ENCODE measurements around the gene CTDSP1. TPM values are rescaled to one million over a fixed set of nuclear protein-coding genes. Genes with fewer than 3 reads are reported as not detected.
A peak's percentile ranks its signal among the peaks of the same experiment; 100 is the strongest.

Gene CTDSP1
- total and polyA plus RNA-seq, 2 donors (not counting 1 experiment from before 2014, with no cell fraction given) = 99.8 to 207 TPM

- no peak for DNase-seq
- Mint-ChIP-seq H3K27ac (no peak overlapping the region), H3K9me3 (ENCODE audit: insufficient read depth) (no peaks in the 10 kb centered on the region), H3K27me3 (peaks cover 2% of the 10 kb centered on the region), H3K4me1 (peaks cover 16% of the 10 kb centered on the region), H3K4me3 (no peak overlapping the region)
- 100% methylated on average over 4 of the region's 6 CpGs for WGBS (ENCODE audit: insufficient coverage)
- Histone ChIP-seq H3K36me3 (replicated peaks in 1 of 2; ENCODE audit: control extremely low read depth in 1 of 2, control insufficient read depth in 1 of 2, extremely low read depth in 1 of 2, insufficient read depth in 2 of 2, low read length in 1 of 2) (no peaks in the 10 kb centered on the region), H3K9ac (ENCODE audit: low read length) (peak overlapping the region; percentile 11), H3K27me3 (replicated peaks in 1 of 4; ENCODE audit: control extremely low read depth in 1 of 4, control insufficient read depth in 3 of 4, insufficient read depth in 4 of 4, low read length in 3 of 4) (peaks cover 0 to 11% (median 0%) of the 10 kb centered on the region in 4 experiments), H3K27ac (ENCODE audit: low read length in 2 of 2) (peak overlapping the region in 1 of 2 donors; percentile 12), H3K9me3 (ENCODE audit: control extremely low read depth in 1 of 3, control insufficient read depth in 2 of 3, insufficient read depth in 1 of 3, low read length in 2 of 3) (peaks cover 0 to 3% (median 0%) of the 10 kb centered on the region in 3 donors), H3K4me1 (ENCODE audit: control insufficient read depth in 2 of 2, insufficient read depth in 2 of 2, low read length in 2 of 2) (peaks cover 5 to 6% of the 10 kb centered on the region in 2 donors), H2AFZ (ENCODE audit: insufficient read depth, low read depth, low read length, poor library complexity, severe bottlenecking) (no peak overlapping the region), H3K4me2 (replicated peaks; ENCODE audit: low read depth, low read length, poor library complexity, severe bottlenecking) (peak overlapping the region; percentile 17), H3K4me3 (ENCODE audit: control extremely low read depth in 1 of 5, extremely low read depth in 1 of 5, insufficient read depth in 1 of 5, low read depth in 2 of 5, low read length in 4 of 5) (peak overlapping the region in 3 of 5 experiments; percentile 0 to 75 (median 3)), H3K79me2 (ENCODE audit: control insufficient read depth, insufficient read depth, low read length) (no peaks in the 10 kb centered on the region), H4K20me1 (ENCODE audit: control insufficient read depth, insufficient read depth, low read length, poor library complexity, severe bottlenecking) (no peaks in the 10 kb centered on the region)
- ChIA-PET CTCF (interaction anchor here (1.8 kb wide), 1 partner anchor 26 kb away, joined by 5 read pairs; the partner anchor contains the start of gene CATIP), POLR2A (no interaction called here)
- intact Hi-C loops (cut with micrococcal nuclease) = no loop called here
- ATAC-seq (ENCODE audit: low read depth) = no peak
- TF ChIP-seq EZH2 (IDR thresholded peaks at IDR 0.05; ENCODE audit: borderline replicate concordance, insufficient read depth, low read depth, low read length, poor library complexity, severe bottlenecking) (no peak), CTCF (IDR thresholded peaks at IDR 0.05) (no peak)
Observed at GRCh38 chr2:218382785-218383184, 16.9 kb upstream of the CTDSP1 start.

- H3K9me3 Mint-ChIP-seq (ENCODE audit: insufficient read depth) = no peaks in the 10 kb centered on the region
- TF ChIP-seq CTCF (IDR thresholded peaks at IDR 0.05) (no peak), EZH2 (IDR thresholded peaks at IDR 0.05; ENCODE audit: borderline replicate concordance, insufficient read depth, low read depth, low read length, poor library complexity, severe bottlenecking) (no peak)
- H3K4me1 Mint-ChIP-seq = peaks cover 16% of the 10 kb centered on the region
- Histone ChIP-seq H2AFZ (ENCODE audit: insufficient read depth, low read depth, low read length, poor library complexity, severe bottlenecking) (no peak overlapping the region), H3K4me2 (replicated peaks; ENCODE audit: low read depth, low read length, poor library complexity, severe bottlenecking) (no peak overlapping the region), H3K79me2 (ENCODE audit: control insufficient read depth, insufficient read depth, low read length) (no peaks in the 10 kb centered on the region), H3K9me3 (ENCODE audit: control extremely low read depth in 1 of 3, control insufficient read depth in 2 of 3, insufficient read depth in 1 of 3, low read length in 2 of 3) (peaks cover 0 to 5% (median 0%) of the 10 kb centered on the region in 3 donors), H3K4me3 (ENCODE audit: control extremely low read depth in 1 of 5, extremely low read depth in 1 of 5, insufficient read depth in 1 of 5, low read depth in 2 of 5, low read length in 4 of 5) (peak overlapping the region in 1 of 5 experiments; percentile 75), H3K4me1 (ENCODE audit: control insufficient read depth in 2 of 2, insufficient read depth in 2 of 2, low read length in 2 of 2) (peaks cover 6 to 7% of the 10 kb centered on the region in 2 donors), H3K9ac (ENCODE audit: low read length) (no peak overlapping the region), H4K20me1 (ENCODE audit: control insufficient read depth, insufficient read depth, low read length, poor library complexity, severe bottlenecking) (no peaks in the 10 kb centered on the region), H3K36me3 (replicated peaks in 1 of 2; ENCODE audit: control extremely low read depth in 1 of 2, control insufficient read depth in 1 of 2, extremely low read depth in 1 of 2, insufficient read depth in 2 of 2, low read length in 1 of 2) (no peaks in the 10 kb centered on the region), H3K27me3 (replicated peaks in 1 of 4; ENCODE audit: control extremely low read depth in 1 of 4, control insufficient read depth in 3 of 4, insufficient read depth in 4 of 4, low read length in 3 of 4) (peaks cover 0 to 16% (median 0%) of the 10 kb centered on the region in 4 experiments), H3K27ac (ENCODE audit: low read length in 2 of 2) (no peak overlapping the region)
- ChIA-PET CTCF (interaction anchor here (1.1 to 1.8 kb wide), 3 partner anchors 10 to 111 kb away, joined by 4 to 5 read pairs (median 5); partner anchors contain the start of gene CATIP), POLR2A (no interaction called here)
- no peak overlapping the region for H3K4me3 Mint-ChIP-seq
- H3K27me3 Mint-ChIP-seq = peaks cover 2% of the 10 kb centered on the region
- H3K27ac Mint-ChIP-seq = no peak overlapping the region
- 87% methylated on average over 9 of the region's 10 CpGs for WGBS (ENCODE audit: insufficient coverage)
- DNase-seq = no peak
- no peak for ATAC-seq (ENCODE audit: low read depth)
- intact Hi-C loops (cut with micrococcal nuclease) = no loop called here
Observed at GRCh38 chr2:218383892-218384519, 15.7 kb upstream of the CTDSP1 start.

Data from B cell (primary cell).